ENCODE measurements around the gene DKKL1.

GRCh38 chr19:49362048-49362928 lies 1.4 kb upstream of the DKKL1 start, which contains the start of gene TEAD2:
- TF ChIP-seq CTCF (conservative IDR thresholded peaks at IDR 0.05) (no peak), ZFX (IDR thresholded peaks at IDR 0.05) (no peak)
